Measurements from ENCODE around the gene PRPF6.

PRPF6 gene

GRCh38 chr20:63945921-63946920 lies 34.7 kb upstream of the PRPF6 start:
- H3K4me3 ChIP-seq (ENCODE audit: low read length), result no peak overlapping the region

GRCh38 chr20:63946986-63947637 lies 33.8 kb upstream of the PRPF6 start:
- H3K4me3 ChIP-seq (ENCODE audit: low read length), result no peak overlapping the region
- TF ChIP-seq CTCF (IDR thresholded peaks at IDR 0.05; ENCODE audit: insufficient read depth, low read depth, low read length, missing control alignments), result no peak
- no peak for DNase-seq (ENCODE audit: low read depth)

More at GRCh38 chr20:63945921-63946920, 34.7 kb upstream of the PRPF6 start:
- TF ChIP-seq CTCF (IDR thresholded peaks at IDR 0.05; ENCODE audit: insufficient read depth, low read depth, low read length, missing control alignments), result no peak
- DNase-seq (ENCODE audit: low read depth), result no peak

GRCh38 chr20:63947638-63948456 lies 33.1 kb upstream of the PRPF6 start:
- TF ChIP-seq CTCF (IDR thresholded peaks at IDR 0.05; ENCODE audit: insufficient read depth, low read depth, low read length, missing control alignments), result no peak
- DNase-seq (ENCODE audit: low read depth), result no peak
- H3K4me3 ChIP-seq (ENCODE audit: low read length), result no peak overlapping the region

GRCh38 chr20:63950701-63951397 lies 30.1 kb upstream of the PRPF6 start:
- no peak for DNase-seq (ENCODE audit: low read depth)
- H3K4me3 ChIP-seq (ENCODE audit: low read length), result no peak overlapping the region
- no peak for TF ChIP-seq CTCF (IDR thresholded peaks at IDR 0.05; ENCODE audit: insufficient read depth, low read depth, low read length, missing control alignments)

GRCh38 chr20:63951398-63952209 lies 29.3 kb upstream of the PRPF6 start:
- no peak for DNase-seq (ENCODE audit: low read depth)
- no peak overlapping the region for H3K4me3 ChIP-seq (ENCODE audit: low read length)
- no peak for TF ChIP-seq CTCF (IDR thresholded peaks at IDR 0.05; ENCODE audit: insufficient read depth, low read depth, low read length, missing control alignments)

Data from epithelial cell of esophagus (primary cell).